Astrocyte (in vitro differentiated cells and primary cell): ENCODE measurements around the gene NKX1-2. TPM values are rescaled to one million over a fixed set of nuclear protein-coding genes. Genes with fewer than 3 reads are reported as not detected.

Experiments
- DNase-seq: peaks from one replicate; pipeline ENCODE4 v3.0.0-alpha.2; 2010; ENCODE audit warnings: low read depth
- FAIRE-seq: peaks from 2 replicates; lab custom pipeline; 2011; peaks lifted over from hg19 to GRCh38; lab: Jason Lieb, UNC
- H2AFZ ChIP-seq: 2 replicates; pipeline ENCODE4 v1.6.0; 2012; ENCODE audit warnings: low read depth, low read length, inconsistent platforms
- H3K27ac ChIP-seq: 2 replicates; pipeline ENCODE4 v1.5.1; 2011; ENCODE audit warnings: low read depth, low read length, inconsistent platforms
- H3K27me3 ChIP-seq: 2 replicates; pipeline ENCODE4 v1.6.0; 2011; ENCODE audit warnings: low read length, inconsistent platforms; ENCODE audit not compliant: insufficient read depth
- H3K36me3 ChIP-seq: 2 replicates; pipeline ENCODE4 v1.5.1; 2011; ENCODE audit warnings: low read length, inconsistent platforms; ENCODE audit not compliant: insufficient read depth
- H3K4me1 ChIP-seq: 2 replicates; pipeline ENCODE4 v1.5.1; 2011; ENCODE audit warnings: low read length, inconsistent platforms; ENCODE audit not compliant: insufficient read depth
- H3K4me2 ChIP-seq: 2 replicates; pipeline ENCODE4 v1.6.0; 2012; ENCODE audit warnings: low read length, inconsistent platforms
- H3K4me3 ChIP-seq: 2 replicates; pipeline ENCODE4 v1.5.1; 2011; ENCODE audit warnings: low read depth, mild to moderate bottlenecking, low read length, inconsistent platforms; ENCODE audit not compliant: insufficient read depth
- H3K79me2 ChIP-seq: 2 replicates; pipeline ENCODE4 v1.6.0; 2012; ENCODE audit warnings: mild to moderate bottlenecking, low read length, inconsistent platforms; ENCODE audit not compliant: insufficient read depth
- H3K9ac ChIP-seq: 2 replicates; pipeline ENCODE4 v1.6.0; 2012; ENCODE audit warnings: mild to moderate bottlenecking, low read length, inconsistent platforms
- H3K9me3 ChIP-seq: 2 replicates; pipeline ENCODE4 v1.5.1; 2012; ENCODE audit warnings: low read depth, mild to moderate bottlenecking, low read length, inconsistent platforms; ENCODE audit not compliant: insufficient read depth
- H4K20me1 ChIP-seq: 2 replicates; pipeline ENCODE4 v1.6.0; 2012; ENCODE audit warnings: low read length, inconsistent platforms; ENCODE audit not compliant: insufficient read depth
- H3K27ac Mint-ChIP-seq: one replicate; pipeline ENCODE4 v1.8.0; 2021; ENCODE audit warnings: mild to moderate bottlenecking, mixed read lengths; ENCODE audit not compliant: unreplicated experiment
- H3K27me3 Mint-ChIP-seq: one replicate; pipeline ENCODE4 v1.8.0; 2021; ENCODE audit warnings: low read depth, mixed read lengths; ENCODE audit not compliant: unreplicated experiment
- H3K36me3 Mint-ChIP-seq: one replicate; pipeline ENCODE4 v1.8.0; 2021; ENCODE audit warnings: low read depth, mixed read lengths; ENCODE audit not compliant: unreplicated experiment
- H3K4me1 Mint-ChIP-seq: one replicate; pipeline ENCODE4 v1.8.0; 2021; ENCODE audit warnings: low read depth, mixed read lengths; ENCODE audit not compliant: unreplicated experiment
- H3K4me3 Mint-ChIP-seq: one replicate; pipeline ENCODE4 v1.8.0; 2021; ENCODE audit warnings: mild to moderate bottlenecking, moderate library complexity, mixed read lengths; ENCODE audit not compliant: unreplicated experiment
- H3K9me3 Mint-ChIP-seq: one replicate; pipeline ENCODE4 v1.8.0; 2021; ENCODE audit warnings: mild to moderate bottlenecking, mixed read lengths; ENCODE audit not compliant: unreplicated experiment
- EZH2 ChIP-seq: IDR thresholded peaks from 2 replicates; pipeline ENCODE4 v1.6.1; 2012; ENCODE audit warnings: mild to moderate bottlenecking, low read length, inconsistent platforms; ENCODE audit not compliant: insufficient read depth
- total RNA-seq: library from RNA; stranded (reverse); gene quantifications from 2 replicates; pipeline ENCODE4 v1.2.1, GENCODE V29; 2021
- TF ChIP-seq, protein P1 (sequence below): IDR thresholded peaks from 2 replicates; pipeline ENCODE4 v1.5.1; 2011; ENCODE audit warnings: low read depth, mild to moderate bottlenecking, inconsistent platforms, low read length, moderate library complexity; ENCODE audit not compliant: insufficient read depth

The NKX1-2 gene
- total RNA-seq, 1 donor from 2014 or later, result not detected

DNA sequence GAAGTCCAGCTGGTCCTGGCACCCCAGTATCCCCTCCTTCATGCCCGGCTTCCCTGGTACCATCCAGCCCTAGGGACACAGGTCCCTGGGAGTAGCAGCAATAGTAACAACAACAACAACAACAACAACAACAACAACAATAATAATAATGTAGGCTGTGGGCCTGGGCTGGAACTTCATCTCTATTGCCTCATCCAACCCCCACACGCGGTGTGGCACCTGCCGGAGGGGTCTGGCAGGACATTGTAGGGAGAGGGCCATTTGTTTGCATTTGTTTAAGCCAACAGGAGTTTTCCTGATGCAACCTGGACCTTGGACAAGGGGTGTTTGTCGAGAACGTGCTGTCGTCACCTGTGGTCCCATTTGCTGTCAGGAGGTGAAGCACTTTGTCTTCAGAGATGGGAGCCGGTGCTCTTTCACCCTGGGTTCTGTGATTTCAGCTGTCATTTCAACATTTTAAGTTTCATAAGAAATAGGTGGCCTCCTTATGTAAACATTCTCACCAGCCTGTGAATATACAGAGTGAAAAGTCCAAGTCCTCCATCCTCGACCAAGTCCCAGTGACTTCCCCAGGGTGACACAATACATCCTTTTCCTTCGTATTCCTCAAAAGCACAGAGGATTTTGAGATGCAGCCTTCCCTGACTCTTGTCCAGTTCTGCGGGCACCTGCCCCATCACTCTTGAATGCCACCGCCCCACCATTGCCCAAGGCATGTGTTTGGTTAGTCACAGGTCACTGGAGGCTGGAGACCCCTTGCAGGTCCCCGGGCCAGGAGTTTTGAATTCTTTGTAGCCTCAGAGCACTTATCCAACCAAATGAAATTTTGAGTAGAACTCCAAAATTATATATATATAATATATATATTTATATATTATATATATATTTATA, 21.0 kb upstream of the NKX1-2 start:
- Histone ChIP-seq H3K79me2 (no peaks in the 10 kb centered on the region), H3K4me2 (no peak overlapping the region), H4K20me1 (peaks cover 11% of the 10 kb centered on the region), H3K9ac (no peak overlapping the region), H3K4me3 (no peak overlapping the region), H2AFZ (no peak overlapping the region), H3K27ac (no peak overlapping the region), H3K27me3 (no peaks in the 10 kb centered on the region), H3K36me3 (no peaks in the 10 kb centered on the region), H3K4me1 (no peaks in the 10 kb centered on the region), H3K9me3 (no peaks in the 10 kb centered on the region)
- no peak for FAIRE-seq
- Mint-ChIP-seq H3K9me3 (no peaks in the 10 kb centered on the region), H3K4me1 (no peaks in the 10 kb centered on the region), H3K4me3 (no peak overlapping the region), H3K27ac (peak overlapping the region; percentile 53), H3K36me3 (peaks cover 2% of the 10 kb centered on the region), H3K27me3 (no peaks in the 10 kb centered on the region)
- DNase-seq, result no peak
- no peak for TF ChIP-seq EZH2

DNA sequence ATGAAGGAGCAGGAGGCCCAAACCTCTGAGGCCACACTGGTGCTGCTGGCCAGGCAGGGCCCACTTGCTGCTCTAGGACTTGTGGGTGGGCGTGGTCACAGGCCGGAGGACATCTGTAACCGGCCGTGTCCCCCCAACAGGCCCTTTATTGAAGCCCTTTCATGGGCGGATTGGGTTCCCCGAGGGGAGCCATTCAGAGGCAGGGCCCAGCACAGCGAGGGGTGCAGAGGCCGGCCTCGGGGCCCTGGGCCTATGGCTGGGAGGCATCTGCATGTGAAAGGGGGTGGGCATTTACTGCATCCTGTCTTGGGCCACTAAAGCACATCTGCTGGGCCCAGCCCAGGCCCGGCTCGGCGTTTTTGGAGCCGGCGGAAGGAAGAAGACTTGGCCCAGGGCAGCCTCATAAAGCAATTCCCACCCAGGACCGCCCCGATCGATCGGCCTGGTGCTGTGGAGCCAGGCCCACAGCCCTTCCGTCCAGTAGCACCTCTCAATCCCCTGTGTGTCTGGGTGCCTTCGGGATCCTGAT, 20.2 kb upstream of the NKX1-2 start:
- no peaks in the 10 kb centered on the region for H3K9me3 ChIP-seq
- Mint-ChIP-seq H3K4me3 (no peak overlapping the region), H3K27me3 (no peaks in the 10 kb centered on the region), H3K27ac (no peak overlapping the region), H3K4me1 (no peaks in the 10 kb centered on the region), H3K36me3 (peaks cover 2% of the 10 kb centered on the region), H3K9me3 (no peaks in the 10 kb centered on the region)
- no peak overlapping the region for H3K27ac ChIP-seq
- H3K79me2 ChIP-seq, result no peaks in the 10 kb centered on the region
- peaks cover 12% of the 10 kb centered on the region for H4K20me1 ChIP-seq
- no peak overlapping the region for H3K9ac ChIP-seq
- TF ChIP-seq EZH2, result no peak
- TF ChIP-seq, protein P1, sequence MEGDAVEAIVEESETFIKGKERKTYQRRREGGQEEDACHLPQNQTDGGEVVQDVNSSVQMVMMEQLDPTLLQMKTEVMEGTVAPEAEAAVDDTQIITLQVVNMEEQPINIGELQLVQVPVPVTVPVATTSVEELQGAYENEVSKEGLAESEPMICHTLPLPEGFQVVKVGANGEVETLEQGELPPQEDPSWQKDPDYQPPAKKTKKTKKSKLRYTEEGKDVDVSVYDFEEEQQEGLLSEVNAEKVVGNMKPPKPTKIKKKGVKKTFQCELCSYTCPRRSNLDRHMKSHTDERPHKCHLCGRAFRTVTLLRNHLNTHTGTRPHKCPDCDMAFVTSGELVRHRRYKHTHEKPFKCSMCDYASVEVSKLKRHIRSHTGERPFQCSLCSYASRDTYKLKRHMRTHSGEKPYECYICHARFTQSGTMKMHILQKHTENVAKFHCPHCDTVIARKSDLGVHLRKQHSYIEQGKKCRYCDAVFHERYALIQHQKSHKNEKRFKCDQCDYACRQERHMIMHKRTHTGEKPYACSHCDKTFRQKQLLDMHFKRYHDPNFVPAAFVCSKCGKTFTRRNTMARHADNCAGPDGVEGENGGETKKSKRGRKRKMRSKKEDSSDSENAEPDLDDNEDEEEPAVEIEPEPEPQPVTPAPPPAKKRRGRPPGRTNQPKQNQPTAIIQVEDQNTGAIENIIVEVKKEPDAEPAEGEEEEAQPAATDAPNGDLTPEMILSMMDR, result no peak
- FAIRE-seq (no peak), DNase-seq (no peak)
- H3K4me3 ChIP-seq, result no peak overlapping the region
- H3K4me2 ChIP-seq, result no peak overlapping the region
- H3K36me3 ChIP-seq, result no peaks in the 10 kb centered on the region
- H3K27me3 ChIP-seq, result no peaks in the 10 kb centered on the region
- H3K4me1 ChIP-seq, result no peaks in the 10 kb centered on the region
- no peak overlapping the region for H2AFZ ChIP-seq

DNA sequence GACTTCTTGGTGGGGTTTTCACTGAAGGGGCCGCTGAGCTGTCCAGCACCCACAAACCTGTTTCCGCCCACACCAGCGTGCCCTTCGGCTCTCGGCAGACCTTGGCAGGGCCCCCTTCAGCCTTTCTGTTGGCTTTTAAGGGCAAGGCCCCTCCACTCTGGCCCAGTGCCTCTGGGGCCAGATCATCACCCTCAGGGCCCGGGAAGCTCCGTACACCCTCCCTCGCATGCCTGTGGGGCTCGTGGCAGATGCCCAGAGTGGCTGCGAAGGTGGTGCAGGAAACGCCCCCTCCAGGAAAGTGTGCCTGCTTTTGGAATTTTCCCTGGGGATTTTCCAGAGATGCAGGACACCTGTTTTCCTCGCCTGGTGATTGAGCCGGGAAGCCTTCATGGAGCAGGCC, 18.8 kb upstream of the NKX1-2 start:
- TF ChIP-seq, protein P1, result no peak
- no peak for TF ChIP-seq EZH2
- Mint-ChIP-seq H3K4me1 (peaks cover 3% of the 10 kb centered on the region), H3K27ac (no peak overlapping the region), H3K9me3 (no peaks in the 10 kb centered on the region), H3K27me3 (peaks cover 1% of the 10 kb centered on the region), H3K36me3 (peaks cover 2% of the 10 kb centered on the region), H3K4me3 (no peak overlapping the region)
- no peak for FAIRE-seq
- no peaks in the 10 kb centered on the region for H3K27me3 ChIP-seq
- H3K9me3 ChIP-seq, result no peaks in the 10 kb centered on the region
- no peaks in the 10 kb centered on the region for H3K79me2 ChIP-seq
- H3K4me3 ChIP-seq, result no peak overlapping the region
- no peaks in the 10 kb centered on the region for H3K36me3 ChIP-seq
- H3K9ac ChIP-seq, result no peak overlapping the region
- H3K4me2 ChIP-seq, result no peak overlapping the region
- no peak for DNase-seq
- H3K4me1 ChIP-seq, result no peaks in the 10 kb centered on the region
- H3K27ac ChIP-seq, result no peak overlapping the region
- peaks cover 20% of the 10 kb centered on the region for H4K20me1 ChIP-seq
- H2AFZ ChIP-seq, result no peak overlapping the region
